CD4-positive, alpha-beta T cell treated with Interferon gamma for 1 hour (primary cell): ENCODE results near the gene SPDYE4.

Experiments
- DNase-seq: peaks from one replicate; pipeline ENCODE4 v3.0.0-alpha.2; 2020

Gene SPDYE4

DNA sequence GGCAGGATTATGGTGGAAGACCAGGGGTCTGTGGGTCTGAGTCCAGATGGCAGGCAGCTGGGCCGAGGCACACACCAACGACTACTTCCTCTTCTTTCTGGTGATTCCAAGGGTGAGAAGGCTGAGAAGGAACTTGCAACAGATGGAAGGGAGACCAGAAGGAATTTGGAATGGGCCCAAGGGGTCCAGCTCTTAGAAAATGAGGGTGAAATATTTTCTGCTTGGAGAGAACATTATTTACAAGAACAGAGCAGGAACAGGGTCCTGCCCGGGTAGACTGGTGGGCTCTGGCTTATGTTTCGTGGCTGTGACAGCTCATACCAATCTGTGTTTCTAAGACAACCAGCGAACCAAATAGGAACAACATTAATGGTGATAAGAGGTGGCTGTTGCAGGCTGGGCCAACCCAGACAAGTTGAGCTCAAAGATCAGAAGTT, 50.3 kb downstream of the SPDYE4 start:
- no peak for DNase-seq

DNA sequence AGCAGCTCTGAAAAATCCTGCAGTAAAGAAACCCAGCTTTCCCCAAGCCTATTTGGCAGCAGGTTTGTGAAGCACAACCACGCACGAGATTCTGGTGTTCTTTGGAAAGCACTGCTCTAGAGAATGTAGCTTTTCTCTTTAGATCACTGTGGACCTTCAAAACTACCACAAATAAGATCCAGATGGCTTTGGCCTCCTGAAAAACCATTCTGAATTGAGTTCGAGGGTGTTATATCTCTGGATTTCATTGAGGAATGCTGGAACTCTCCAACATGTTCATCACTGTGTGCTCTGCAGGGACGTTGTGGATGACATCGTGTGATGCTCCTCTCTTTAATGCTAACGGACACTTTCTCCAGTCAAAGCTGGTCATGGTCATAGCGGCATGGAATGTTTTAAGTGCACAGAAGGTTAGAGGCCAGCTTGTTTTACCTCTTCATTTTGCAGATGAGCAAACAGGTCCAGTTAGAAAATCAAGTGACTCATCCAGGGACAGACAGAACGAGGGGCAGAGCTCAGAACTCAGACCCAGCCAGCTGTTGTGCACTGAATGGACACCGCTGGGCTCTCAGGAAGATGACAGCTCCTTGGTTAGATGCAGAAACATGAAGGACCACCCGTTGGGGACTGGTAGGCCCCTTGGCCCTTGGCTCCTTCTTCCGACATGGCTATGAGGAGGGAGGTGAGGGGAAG, 50.9 kb downstream of the SPDYE4 start:
- DNase-seq: no peak

DNA sequence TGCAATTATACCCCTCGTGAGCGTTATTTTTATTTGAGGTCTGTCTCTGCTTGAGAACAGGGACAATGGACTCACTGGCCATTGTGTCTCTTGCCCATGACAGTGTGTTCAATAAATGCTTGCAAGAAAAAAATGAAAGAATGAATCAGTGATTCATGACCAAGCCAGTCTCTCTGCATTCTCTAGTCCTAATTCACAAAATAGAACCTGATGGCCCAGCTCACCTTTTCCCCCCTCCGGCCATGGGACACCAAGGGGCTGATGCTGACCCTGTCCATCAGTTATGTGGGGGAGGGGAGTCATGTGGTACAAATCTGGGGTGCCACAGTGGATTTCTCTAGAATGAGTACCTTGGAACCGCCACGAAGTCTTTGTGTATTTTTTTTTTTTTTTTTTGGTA, 51.9 kb downstream of the SPDYE4 start:
- no peak for DNase-seq

DNA sequence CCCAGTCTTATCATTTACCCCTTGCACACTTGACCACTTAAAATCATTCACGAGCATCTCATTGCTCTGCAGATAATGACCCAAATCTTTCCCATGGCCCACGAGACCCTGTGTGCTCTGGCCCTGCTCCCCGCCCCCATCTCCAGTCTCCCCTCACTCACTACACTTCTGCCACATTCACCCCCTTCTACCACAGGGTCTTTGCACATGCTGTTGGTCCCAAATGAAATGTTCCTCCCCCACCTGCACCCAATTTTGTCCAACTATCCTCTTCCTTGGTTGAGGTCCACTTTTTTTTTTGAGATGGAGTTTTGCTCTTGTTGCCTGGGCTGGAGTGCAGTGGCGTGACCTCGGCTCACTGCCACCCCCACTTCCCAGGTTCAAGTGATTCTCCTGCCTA, 52.9 kb downstream of the SPDYE4 start:
- no peak for DNase-seq

DNA sequence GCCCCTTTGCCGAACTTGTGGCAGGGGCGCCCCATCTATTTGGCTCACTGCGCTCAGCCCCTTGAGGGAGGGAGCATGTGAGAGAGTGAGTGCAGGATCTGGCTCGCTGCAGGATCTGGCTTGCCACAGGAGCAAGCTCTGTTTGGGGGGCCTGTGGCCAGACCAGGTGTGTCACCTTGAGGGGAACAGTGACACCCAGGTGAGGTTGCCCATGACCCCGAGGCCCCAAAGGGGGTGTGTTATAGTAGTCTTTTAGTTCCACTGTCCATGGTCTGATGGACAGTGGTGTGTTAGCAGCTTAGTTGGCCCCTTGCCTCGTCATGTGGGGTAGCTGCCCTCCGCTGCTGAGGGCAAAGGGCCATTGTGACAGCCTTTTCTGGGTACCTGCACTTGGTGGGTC, 55.3 kb downstream of the SPDYE4 start:
- no peak for DNase-seq

DNA sequence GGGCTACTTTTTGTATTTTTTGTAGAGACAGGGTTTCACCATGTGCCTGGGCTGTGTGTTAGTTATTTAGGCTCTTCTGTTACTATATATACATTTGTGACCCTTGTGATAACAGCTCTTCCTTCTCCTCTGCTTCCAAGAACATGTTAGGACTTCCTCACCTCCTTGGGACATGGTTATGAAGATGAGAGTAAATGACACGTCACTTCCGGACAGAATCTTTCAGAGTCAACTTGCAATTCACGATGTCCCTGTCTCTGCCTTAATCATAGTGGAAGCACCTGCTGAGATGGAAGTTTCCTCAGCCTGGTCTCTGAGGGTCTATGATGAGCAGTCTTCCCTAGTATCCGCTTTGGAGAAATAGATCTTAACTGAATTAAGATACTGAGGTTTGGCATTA, 56.6 kb downstream of the SPDYE4 start:
- no peak for DNase-seq

DNA sequence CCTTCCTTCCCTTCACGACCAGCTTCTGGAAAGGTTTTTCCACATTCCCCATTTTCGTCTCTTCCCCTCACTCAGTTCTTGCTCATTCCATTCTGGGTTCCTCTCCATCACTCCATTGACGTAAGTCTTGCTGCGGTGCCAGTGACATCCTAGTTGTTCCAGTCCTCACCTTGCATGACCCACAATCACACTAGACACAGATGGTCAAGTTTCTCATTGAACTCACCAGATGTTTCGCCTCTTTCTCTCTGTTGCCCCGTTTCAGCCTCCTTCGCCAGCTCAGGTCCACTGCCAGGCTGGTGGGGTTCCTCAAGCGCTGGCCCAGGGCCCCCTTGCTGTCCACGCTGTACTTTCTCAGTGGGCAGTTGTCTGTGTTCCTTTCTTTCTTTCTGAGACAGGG, 57.1 kb downstream of the SPDYE4 start:
- no peak for DNase-seq
